Activated CD4-positive, alpha-beta T cell treated with anti-CD3 and anti-CD28 coated beads for 36 hours (primary cell): Measurements from ENCODE around the gene SYCE1. TPM values are rescaled to one million over a fixed set of nuclear protein-coding genes. Genes with fewer than 3 reads are reported as not detected.
"Not testable (repeated sequence)": the region's sequence is repeated elsewhere in the genome, so short reads cannot be mapped to it uniquely, and the experiment has no call there.

Source experiments
- ATAC-seq: fragments of 200-7000 bp; cut with Tn5 transposase; one replicate; pipeline ENCODE4 v1.10.0; 2021; ENCODE audit warnings: mild to moderate bottlenecking, moderate library complexity
- CTCF ChIA-PET: fragments of 350-600 bp; sonication (Branson Sonifier 250); formaldehyde crosslinking; loops from one replicate; lab custom pipeline; 2021; ENCODE audit warnings: antibody characterized with exemption; lab: Charles Lee
- POLR2A ChIA-PET: fragments of 350-600 bp; sonication (Branson Sonifier 250); formaldehyde crosslinking; loops from one replicate; lab custom pipeline; 2021; ENCODE audit warnings: antibody characterized with exemption, inconsistent platforms; lab: Charles Lee
- DNase-seq: peaks from one replicate; pipeline ENCODE4 v3.0.0-alpha.2; 2020
- H3K27ac Mint-ChIP-seq: one replicate; pipeline ENCODE4 v1.8.0; 2021; ENCODE audit warnings: mixed read lengths
- H3K27me3 Mint-ChIP-seq: one replicate; pipeline ENCODE4 v1.8.0; 2021; ENCODE audit warnings: mixed read lengths
- H3K36me3 Mint-ChIP-seq: one replicate; pipeline ENCODE4 v1.8.0; 2021; ENCODE audit warnings: low read depth, mixed read lengths
- H3K4me1 Mint-ChIP-seq: one replicate; pipeline ENCODE4 v1.8.0; 2021; ENCODE audit warnings: mixed read lengths
- H3K4me3 Mint-ChIP-seq: one replicate; pipeline ENCODE4 v1.8.0; 2021; ENCODE audit warnings: mild to moderate bottlenecking, moderate library complexity, mixed read lengths
- H3K9me3 Mint-ChIP-seq: one replicate; pipeline ENCODE4 v1.8.0; 2021; ENCODE audit warnings: low read depth, mixed read lengths
- intact Hi-C, 2 experiments: fragments of 100-400 bp; cut with DNase I in 1 of 2; cut with micrococcal nuclease in 1 of 2; formaldehyde crosslinking; loops; one replicate each; pipeline versions ENCODE4 v1.14.2 to v1.15.1; 2022 to 2024; cut with DNase I, micrococcal nuclease
- total RNA-seq, 2 experiments: library from RNA; stranded (reverse); gene quantifications; one replicate each; pipeline ENCODE4 v1.2.3, GENCODE V29; 2021

SYCE1 gene
- total RNA-seq, 2 experiments from 2014 or later: 0.19 to 0.66 TPM

GRCh38 chr10:133577037-133577436 is 11.7 kb upstream of the SYCE1 start:
- CTCF ChIA-PET, H3K4me1 Mint-ChIP-seq, H3K36me3 Mint-ChIP-seq, ATAC-seq, intact Hi-C loops, POLR2A ChIA-PET, H3K27me3 Mint-ChIP-seq, H3K27ac Mint-ChIP-seq, H3K4me3 Mint-ChIP-seq, DNase-seq: not testable (repeated sequence)
- peaks cover 13% of the 10 kb centered on the region for H3K9me3 Mint-ChIP-seq

GRCh38 chr10:133573460-133573859 is 8.1 kb upstream of the SYCE1 start:
- CTCF ChIA-PET, H3K4me3 Mint-ChIP-seq, H3K27ac Mint-ChIP-seq, H3K4me1 Mint-ChIP-seq, H3K27me3 Mint-ChIP-seq, ATAC-seq, H3K36me3 Mint-ChIP-seq, DNase-seq, POLR2A ChIA-PET: not testable (repeated sequence)
- peaks cover 11% of the 10 kb centered on the region for H3K9me3 Mint-ChIP-seq
- intact Hi-C loops: loop anchor here (2.0 to 5.0 kb wide), 2 partner anchors 145 to 146 kb away; no protein-coding TSS in a partner anchor

- DNase-seq, ATAC-seq, POLR2A ChIA-PET, CTCF ChIA-PET, H3K27me3 Mint-ChIP-seq, H3K4me1 Mint-ChIP-seq, H3K36me3 Mint-ChIP-seq, H3K4me3 Mint-ChIP-seq, H3K27ac Mint-ChIP-seq: not testable (repeated sequence)
- intact Hi-C loops: loop anchor here (2.0 to 5.0 kb wide), 2 partner anchors 143 to 145 kb away; no protein-coding TSS in a partner anchor
- H3K9me3 Mint-ChIP-seq: peaks cover 11% of the 10 kb centered on the region
Measured at GRCh38 chr10:133572055-133572454, 6.7 kb upstream of the SYCE1 start.

GRCh38 chr10:133569801-133570200 is 4.4 kb upstream of the SYCE1 start:
- ATAC-seq, H3K27me3 Mint-ChIP-seq, CTCF ChIA-PET, H3K27ac Mint-ChIP-seq, POLR2A ChIA-PET, DNase-seq, H3K4me3 Mint-ChIP-seq, H3K4me1 Mint-ChIP-seq, H3K36me3 Mint-ChIP-seq: not testable (repeated sequence)
- peaks cover 11% of the 10 kb centered on the region for H3K9me3 Mint-ChIP-seq
- intact Hi-C loops: loop anchor here in 1 of 2 experiments (5.0 kb wide), 1 partner anchor 142 kb away; no protein-coding TSS in a partner anchor

GRCh38 chr10:133568831-133569527 is 3.6 kb upstream of the SYCE1 start:
- H3K36me3 Mint-ChIP-seq, DNase-seq, H3K27ac Mint-ChIP-seq, POLR2A ChIA-PET, H3K9me3 Mint-ChIP-seq, H3K27me3 Mint-ChIP-seq, H3K4me1 Mint-ChIP-seq, intact Hi-C loops, H3K4me3 Mint-ChIP-seq, CTCF ChIA-PET: not testable (repeated sequence)
- ATAC-seq: peak; percentile 44

- CTCF ChIA-PET: no interaction called here
Measured at GRCh38 chr10:133568287-133568614, 2.9 kb upstream of the SYCE1 start.

GRCh38 chr10:133567609-133568286 is 2.4 kb upstream of the SYCE1 start:
- H3K4me3 Mint-ChIP-seq: no peak overlapping the region
- ATAC-seq (no peak), DNase-seq (no peak)
- H3K4me1 Mint-ChIP-seq: no peaks in the 10 kb centered on the region
- H3K27me3 Mint-ChIP-seq: peaks cover 10% of the 10 kb centered on the region
- H3K36me3 Mint-ChIP-seq: no peaks in the 10 kb centered on the region
- POLR2A ChIA-PET: no interaction called here
- CTCF ChIA-PET: no interaction called here
- H3K9me3 Mint-ChIP-seq: peaks cover under 1% of the 10 kb centered on the region
- intact Hi-C loops: no loop called here
- H3K27ac Mint-ChIP-seq: no peak overlapping the region

More at GRCh38 chr10:133568287-133568614, 2.9 kb upstream of the SYCE1 start:
- H3K27me3 Mint-ChIP-seq: peaks cover 10% of the 10 kb centered on the region
- no peaks in the 10 kb centered on the region for H3K4me1 Mint-ChIP-seq
- ATAC-seq (no peak), DNase-seq (no peak)
- H3K4me3 Mint-ChIP-seq: no peak overlapping the region
- POLR2A ChIA-PET: no interaction called here
- intact Hi-C loops: no loop called here
- no peak overlapping the region for H3K27ac Mint-ChIP-seq
- H3K36me3 Mint-ChIP-seq: peaks cover 3% of the 10 kb centered on the region
- H3K9me3 Mint-ChIP-seq: peaks cover 3% of the 10 kb centered on the region

GRCh38 chr10:133567119-133567518 is 1.7 kb upstream of the SYCE1 start:
- peaks cover 10% of the 10 kb centered on the region for H3K27me3 Mint-ChIP-seq
- DNase-seq: no peak
- CTCF ChIA-PET: no interaction called here
- no peaks in the 10 kb centered on the region for H3K9me3 Mint-ChIP-seq
- H3K27ac Mint-ChIP-seq: no peak overlapping the region
- ATAC-seq: no peak
- POLR2A ChIA-PET: no interaction called here
- no peak overlapping the region for H3K4me3 Mint-ChIP-seq
- H3K36me3 Mint-ChIP-seq: no peaks in the 10 kb centered on the region
- intact Hi-C loops: no loop called here
- no peaks in the 10 kb centered on the region for H3K4me1 Mint-ChIP-seq

- Mint-ChIP-seq H3K4me1 (no peaks in the 10 kb centered on the region), H3K4me3 (no peak overlapping the region), H3K9me3 (no peaks in the 10 kb centered on the region), H3K27me3 (peaks cover 10% of the 10 kb centered on the region), H3K36me3 (no peaks in the 10 kb centered on the region), H3K27ac (no peak overlapping the region)
- intact Hi-C loops: no loop called here
- ChIA-PET POLR2A (no interaction called here), CTCF (no interaction called here)
- DNase-seq: no peak
- ATAC-seq: no peak
Measured at GRCh38 chr10:133564816-133565215, 567 bp downstream of the SYCE1 start.

GRCh38 chr10:133559216-133559615 is 6.2 kb downstream of the SYCE1 start:
- intact Hi-C loops: no loop called here
- no peak for ATAC-seq
- no peak for DNase-seq
- Mint-ChIP-seq H3K4me1 (no peaks in the 10 kb centered on the region), H3K27ac (no peak overlapping the region), H3K9me3 (no peaks in the 10 kb centered on the region), H3K27me3 (peaks cover 10% of the 10 kb centered on the region), H3K36me3 (no peaks in the 10 kb centered on the region), H3K4me3 (no peak overlapping the region)
- ChIA-PET POLR2A (no interaction called here), CTCF (no interaction called here)

GRCh38 chr10:133557381-133557780 is 8.0 kb downstream of the SYCE1 start:
- Mint-ChIP-seq H3K9me3 (no peaks in the 10 kb centered on the region), H3K4me3 (no peak overlapping the region), H3K36me3 (no peaks in the 10 kb centered on the region), H3K27me3 (peaks cover 10% of the 10 kb centered on the region), H3K4me1 (no peaks in the 10 kb centered on the region), H3K27ac (no peak overlapping the region)
- ChIA-PET POLR2A (no interaction called here), CTCF (no interaction called here)
- intact Hi-C loops: no loop called here
- ATAC-seq (no peak), DNase-seq (no peak)

- intact Hi-C loops: no loop called here
- H3K9me3 Mint-ChIP-seq: no peaks in the 10 kb centered on the region
- no peaks in the 10 kb centered on the region for H3K36me3 Mint-ChIP-seq
- CTCF ChIA-PET: no interaction called here
- no peak overlapping the region for H3K27ac Mint-ChIP-seq
- no peaks in the 10 kb centered on the region for H3K4me1 Mint-ChIP-seq
- ATAC-seq (no peak), DNase-seq (no peak)
- POLR2A ChIA-PET: no interaction called here
- no peak overlapping the region for H3K4me3 Mint-ChIP-seq
- peaks cover 14% of the 10 kb centered on the region for H3K27me3 Mint-ChIP-seq
Measured at GRCh38 chr10:133555521-133555920, 9.9 kb downstream of the SYCE1 start.
